Melanocyte of skin (primary cell): ENCODE data around the gene GRB2. TPM values are rescaled to one million over a fixed set of nuclear protein-coding genes. Genes with fewer than 3 reads are reported as not detected.

Source experiments
- small RNA-seq, 2 donors: library from RNA; depleted of rRNA; stranded (forward); fragments of <200 nt; gene quantifications; one replicate each; pipeline ENCODE3, GENCODE V24; 2012
- total RNA-seq, 2 donors: library from RNA; depleted of rRNA; stranded (reverse); fragments of >200 nt; gene quantifications; 2 replicates each; pipeline ENCODE4 v1.2.3, GENCODE V29; 2012

The GRB2 gene
- total RNA-seq = 10 to 100 TPM; 70.5 to 91.6 TPM

DNA sequence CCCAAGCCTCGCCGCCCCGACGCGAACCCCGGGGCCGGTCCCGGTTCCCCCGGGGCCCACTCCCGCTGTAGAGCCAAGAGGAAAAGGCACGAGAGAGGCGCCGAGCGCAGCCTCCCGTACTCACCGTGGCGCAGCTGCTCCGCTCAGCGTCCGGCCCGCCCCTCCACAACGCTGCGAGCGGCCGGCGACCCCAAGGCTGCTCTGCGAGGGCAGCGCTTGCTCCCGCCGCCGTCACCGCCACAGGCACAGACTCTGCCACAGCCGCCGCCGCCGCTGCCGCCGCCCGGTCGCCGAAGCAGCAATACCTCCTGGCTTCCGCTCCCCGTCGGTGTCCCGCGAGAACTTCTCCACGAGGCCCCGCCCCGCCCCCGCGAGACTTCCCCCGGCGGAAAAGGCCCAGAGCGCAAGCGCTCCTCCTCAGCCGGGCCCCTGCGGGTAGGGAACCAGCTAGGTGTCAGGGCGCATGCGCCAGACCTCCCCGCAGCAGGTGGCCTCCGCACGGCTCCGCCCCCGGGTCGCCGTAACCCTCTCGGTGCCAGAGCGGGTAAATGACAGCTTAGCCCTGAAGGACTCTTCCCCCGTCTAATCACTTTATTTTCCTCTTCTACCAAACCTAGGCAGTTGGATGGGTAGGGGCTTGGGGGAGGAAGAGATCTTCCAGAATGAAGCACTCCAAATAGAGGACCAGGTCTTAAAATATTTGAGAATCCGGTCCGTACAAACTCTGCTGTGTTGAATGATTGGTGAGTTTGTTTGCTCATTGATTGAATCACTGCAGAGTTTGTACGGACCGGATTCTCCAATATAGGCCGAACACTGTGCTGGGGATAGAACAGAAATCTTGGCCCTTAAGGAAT, at the start of gene GRB2:
GRB2 (minus strand) TSS at position 314 of the 857 bp plus-strand sequence. CDS start 12,050 bp downstream, outside the sequence.

DNA sequence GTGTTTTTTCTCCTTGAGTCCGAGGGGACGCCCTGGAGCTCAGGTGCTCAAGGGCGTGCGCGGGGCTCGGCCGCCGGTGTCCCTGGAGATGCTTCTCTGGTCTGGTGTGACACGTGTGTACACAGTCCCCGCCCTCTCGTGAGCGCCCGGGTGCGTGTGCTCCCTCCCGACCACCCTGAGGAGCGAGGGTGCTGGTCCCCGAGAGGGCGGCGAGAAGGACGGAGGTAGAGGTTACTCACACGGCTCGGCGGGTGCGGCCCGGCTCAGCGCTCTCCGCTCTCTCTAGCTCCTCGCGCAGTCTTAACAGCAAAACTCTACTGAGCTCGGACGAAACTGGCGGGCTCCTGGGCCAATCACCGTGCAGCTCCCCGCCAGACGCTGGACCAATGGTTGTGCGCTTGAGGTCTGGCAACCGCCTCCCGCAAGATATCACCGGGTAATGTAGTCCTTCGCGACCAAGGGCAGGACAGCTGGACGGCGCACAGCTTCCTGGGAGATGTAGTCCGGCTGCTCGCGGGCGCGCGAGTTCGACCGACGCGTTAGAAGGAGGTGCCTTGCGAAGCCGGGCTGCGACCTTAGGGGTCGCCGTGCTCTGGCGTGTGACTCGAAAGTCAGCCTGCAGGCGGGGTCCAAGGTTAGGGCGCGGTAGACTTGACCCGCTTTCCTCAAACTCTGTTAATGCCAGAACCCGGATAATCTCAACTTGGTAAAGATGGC, 116.2 kb downstream of the GRB2 start, which contains the start of gene SLC25A19:
SLC25A19 (minus strand) TSS at position 319 of the 717 bp plus-strand sequence. CDS start 2,669 bp downstream, outside the sequence.

GRCh38 chr17:75270966-75271232, 134.6 kb downstream of the GRB2 start, which contains the start of gene MIF4GD:
Gene MIF4GD, minus strand, starts transcription at chr17:75271231. Its CDS starts 1,036 bp downstream, at chr17:75270195.

Small RNAs within 50 kb of the gene (small RNA-seq; reads per million reads assigned to genes)
- gene MIR3678 (0 to 0.17 reads per million in 2 donors), gene RF00019 (0 reads per million in 2 donors), gene RNU6-938P (0 reads per million in 2 donors)

Other genes with a start within 250 kb of the GRB2 start
- 10 to 100 TPM; 55.1 to 86.6 TPM for gene SUMO2, start 222.7 kb downstream of the GRB2 start, total RNA-seq
- gene NUP85, start 200.0 kb downstream of the GRB2 start, total RNA-seq = 10 to 100 TPM; 36.8 to 59.9 TPM
- gene GGA3, start 144.1 kb downstream of the GRB2 start, total RNA-seq = 10 to 100 TPM; 13.8 to 15.0 TPM
- 10 to 100 TPM; 55.7 to 82.6 TPM for gene MRPS7, start 143.8 kb downstream of the GRB2 start, total RNA-seq
- gene MIF4GD, start 134.4 kb downstream of the GRB2 start, total RNA-seq = 10 to 100 TPM in 1 of 2 donors, 1 to 10 TPM in 1; 4.7 to 10.7 TPM
- 10 to 100 TPM in 1 of 2 donors, 1 to 10 TPM in 1; 4.5 to 11.0 TPM for gene SLC25A19, start 116.2 kb downstream of the GRB2 start, total RNA-seq
- gene TMEM94, start 51.0 kb upstream of the GRB2 start, total RNA-seq = 10 to 100 TPM; 33.0 to 58.5 TPM
- gene CASKIN2, start 109.9 kb upstream of the GRB2 start, total RNA-seq = 1 to 10 TPM; 7.7 to 8.9 TPM
- 10 to 100 TPM; 11.0 to 15.0 TPM for gene TSEN54, start 110.8 kb upstream of the GRB2 start, total RNA-seq
- gene LLGL2, start 120.0 kb upstream of the GRB2 start, total RNA-seq = 1 to 10 TPM in 1 of 2 donors, under 1 TPM in 1; 0.69 to 2.0 TPM
- 1 to 10 TPM; 1.4 to 3.7 TPM for gene MYO15B, start 182.1 kb upstream of the GRB2 start, total RNA-seq
- under 1 TPM; 0.33 to 0.34 TPM for gene SMIM5, start 227.8 kb upstream of the GRB2 start, total RNA-seq